Measurements from ENCODE around the gene RBM39.
A peak's percentile ranks its signal among the peaks of the same experiment; 100 is the strongest.

DNA sequence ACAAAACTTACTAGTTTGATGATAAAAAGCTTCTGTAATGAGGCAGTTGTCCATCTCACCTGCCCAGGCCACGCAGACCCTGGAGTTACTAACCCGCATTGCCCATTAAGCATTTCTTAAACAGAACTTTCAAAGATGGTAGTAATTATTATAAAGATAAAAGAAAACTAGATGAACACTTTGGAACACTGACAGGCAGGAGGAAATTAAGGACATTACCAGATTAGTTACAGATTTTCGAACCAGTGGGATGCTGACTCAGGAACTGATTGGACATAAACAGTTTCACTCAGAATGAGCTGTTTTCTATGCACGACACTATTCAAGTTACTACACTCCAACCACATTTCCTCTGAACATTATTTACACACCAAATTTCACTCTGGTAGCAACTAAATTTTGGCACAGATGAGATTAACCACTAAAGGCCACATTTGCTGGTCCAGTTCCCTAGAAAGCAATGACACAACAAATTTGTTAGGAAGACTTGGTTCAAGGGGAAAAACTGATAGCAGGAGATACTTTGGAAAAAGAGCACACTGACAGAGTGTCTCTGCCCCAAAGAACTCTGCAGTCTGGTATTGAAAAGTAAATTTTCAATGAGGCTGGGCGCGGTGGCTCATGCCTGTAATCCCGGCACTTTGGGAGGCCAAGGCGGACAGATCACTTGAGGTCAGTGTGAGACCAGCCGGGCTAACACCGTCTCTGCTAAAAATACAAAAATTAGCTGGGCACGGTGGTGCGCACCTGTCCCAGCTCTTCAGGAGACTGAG lies 39.8 kb downstream of the RBM39 start:
- TF ChIP-seq TAF1 (IDR thresholded peaks at IDR 0.05; ENCODE audit: borderline replicate concordance, insufficient read depth, low read length) (no peak), POLR2AphosphoS5 (IDR thresholded peaks at IDR 0.05; ENCODE audit: low read depth, low read length) (peak; percentile 11; the same call in 1 of the 2 replicates), SIN3A (IDR thresholded peaks at IDR 0.05; ENCODE audit: borderline replicate concordance, insufficient read depth, low read length) (no peak), FOXP2 (optimal IDR thresholded peaks at IDR 0.05; ENCODE audit: borderline replicate concordance, extremely low read depth, extremely low read length, insufficient read depth) (no peak)
- TF ChIP-seq, protein P1, sequence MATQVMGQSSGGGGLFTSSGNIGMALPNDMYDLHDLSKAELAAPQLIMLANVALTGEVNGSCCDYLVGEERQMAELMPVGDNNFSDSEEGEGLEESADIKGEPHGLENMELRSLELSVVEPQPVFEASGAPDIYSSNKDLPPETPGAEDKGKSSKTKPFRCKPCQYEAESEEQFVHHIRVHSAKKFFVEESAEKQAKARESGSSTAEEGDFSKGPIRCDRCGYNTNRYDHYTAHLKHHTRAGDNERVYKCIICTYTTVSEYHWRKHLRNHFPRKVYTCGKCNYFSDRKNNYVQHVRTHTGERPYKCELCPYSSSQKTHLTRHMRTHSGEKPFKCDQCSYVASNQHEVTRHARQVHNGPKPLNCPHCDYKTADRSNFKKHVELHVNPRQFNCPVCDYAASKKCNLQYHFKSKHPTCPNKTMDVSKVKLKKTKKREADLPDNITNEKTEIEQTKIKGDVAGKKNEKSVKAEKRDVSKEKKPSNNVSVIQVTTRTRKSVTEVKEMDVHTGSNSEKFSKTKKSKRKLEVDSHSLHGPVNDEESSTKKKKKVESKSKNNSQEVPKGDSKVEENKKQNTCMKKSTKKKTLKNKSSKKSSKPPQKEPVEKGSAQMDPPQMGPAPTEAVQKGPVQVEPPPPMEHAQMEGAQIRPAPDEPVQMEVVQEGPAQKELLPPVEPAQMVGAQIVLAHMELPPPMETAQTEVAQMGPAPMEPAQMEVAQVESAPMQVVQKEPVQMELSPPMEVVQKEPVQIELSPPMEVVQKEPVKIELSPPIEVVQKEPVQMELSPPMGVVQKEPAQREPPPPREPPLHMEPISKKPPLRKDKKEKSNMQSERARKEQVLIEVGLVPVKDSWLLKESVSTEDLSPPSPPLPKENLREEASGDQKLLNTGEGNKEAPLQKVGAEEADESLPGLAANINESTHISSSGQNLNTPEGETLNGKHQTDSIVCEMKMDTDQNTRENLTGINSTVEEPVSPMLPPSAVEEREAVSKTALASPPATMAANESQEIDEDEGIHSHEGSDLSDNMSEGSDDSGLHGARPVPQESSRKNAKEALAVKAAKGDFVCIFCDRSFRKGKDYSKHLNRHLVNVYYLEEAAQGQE (IDR thresholded peaks at IDR 0.05; ENCODE audit: insufficient read depth in 1 of 2, low read depth in 2 of 2, low read length in 2 of 2): no peak

Data from PFSK-1 (cell line).